Tibial artery (tissue), 4 donors: ENCODE results near the gene ALDH3B1.

Experiments
- DNase-seq, 2 donors: peaks; one replicate each; pipeline ENCODE4 v3.0.0-alpha.2; 2019
- H3K27ac ChIP-seq, 2 donors: fragments of 200-600 bp; sonication (generic) in 1 of 2; 1 replicate in 1 of 2; 2 replicates in 1 of 2; pipeline ENCODE4 v1.5.1; 2018 to 2019; ENCODE audit warnings: mild to moderate bottlenecking in 1 of 2
- H3K27me3 ChIP-seq, 2 donors: fragments of 200-600 bp; sonication (generic) in 1 of 2; one replicate each; pipeline versions ENCODE4 v1.5.1 to v1.6.0; 2016 to 2019
- H3K36me3 ChIP-seq, 3 donors: fragments of 200-600 bp; sonication (generic) in 2 of 3; one replicate each; pipeline ENCODE4 v1.5.1; 2016 to 2019; ENCODE audit warnings: mild to moderate bottlenecking in 2 of 3
- H3K4me1 ChIP-seq, 4 donors: fragments of 200-600 bp; sonication (generic) in 2 of 4; 1 replicate in 3 of 4; 2 replicates in 1 of 4; pipeline ENCODE4 v1.5.1; 2016 to 2019
- H3K4me3 ChIP-seq, 2 donors: fragments of 200-600 bp; sonication (generic) in 1 of 2; 1 replicate in 1 of 2; 2 replicates in 1 of 2; pipeline ENCODE4 v1.5.1; 2018 to 2019; ENCODE audit warnings: mild to moderate bottlenecking in 2 of 2
- H3K9me3 ChIP-seq, 3 donors: fragments of 200-600 bp; sonication (generic) in 1 of 3; one replicate each; pipeline ENCODE4 v1.5.1; 2016 to 2019
- CTCF ChIP-seq, 2 experiments: fragments of 200-600 bp in 1 of 2; fragments of 450-650 bp in 1 of 2; IDR thresholded peaks; one replicate each; pipeline ENCODE4 v1.5.1; 2017 to 2019; ENCODE audit warnings: antibody characterized with exemption in 2 of 2, mild to moderate bottlenecking in 1 of 2, moderate library complexity in 1 of 2
- intact Hi-C: fragments of 100-400 bp; cut with DNase I; formaldehyde crosslinking; loops from one replicate; pipeline ENCODE4 v1.15.0; 2023; ENCODE audit warnings: low total_unique reads

The ALDH3B1 gene

GRCh38 chr11:68071281-68072048, 61.3 kb downstream of the ALDH3B1 start:
- Histone ChIP-seq H3K4me3 (no peak overlapping the region), H3K27ac (no peak overlapping the region), H3K36me3 (peaks cover 17 to 77% (median 55%) of the 10 kb centered on the region in 3 donors), H3K9me3 (no peaks in the 10 kb centered on the region), H3K4me1 (no peaks in the 10 kb centered on the region), H3K27me3 (no peaks in the 10 kb centered on the region)
- no peak for DNase-seq
- TF ChIP-seq CTCF (IDR thresholded peaks at IDR 0.05) = no peak
- intact Hi-C loops = no loop called here

DNA sequence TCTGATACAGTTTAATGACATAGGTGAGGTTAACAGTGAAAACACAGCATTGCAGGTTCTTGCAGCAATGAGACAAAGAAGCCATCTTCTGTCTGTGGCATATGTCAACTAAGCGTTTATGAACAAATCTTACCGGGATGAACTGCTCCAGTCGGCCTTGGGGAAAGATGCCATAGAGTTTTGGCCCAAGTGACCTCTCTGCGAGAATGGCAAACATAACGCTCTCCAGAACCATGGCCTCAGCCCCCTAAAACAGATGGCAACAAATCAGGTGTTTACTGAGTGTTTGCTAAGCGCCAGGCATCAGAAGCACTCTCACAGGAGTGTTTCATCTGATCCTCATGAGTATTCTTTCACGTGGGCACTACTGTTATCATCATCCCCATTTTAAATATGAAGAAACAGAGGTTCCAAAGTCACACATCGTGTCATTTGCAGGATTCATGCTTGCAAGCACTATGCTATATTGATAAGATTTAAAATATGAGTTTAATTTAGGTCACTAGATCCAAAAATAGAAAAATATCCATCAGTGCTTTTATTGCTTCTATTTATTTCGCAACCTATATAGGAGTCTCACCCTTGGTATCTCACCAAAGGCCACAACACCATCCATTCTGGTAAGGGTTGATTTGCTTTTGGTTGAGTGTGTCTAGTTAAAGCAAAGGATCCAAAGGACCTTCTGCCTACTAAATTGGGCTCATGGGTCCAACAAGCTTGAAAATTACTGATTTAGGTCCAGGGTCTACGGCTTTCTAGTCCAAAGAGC, 64.6 kb downstream of the ALDH3B1 start:
- Histone ChIP-seq H3K27me3 (no peaks in the 10 kb centered on the region), H3K27ac (no peak overlapping the region), H3K36me3 (peaks cover 13 to 44% (median 28%) of the 10 kb centered on the region in 3 donors), H3K4me3 (no peak overlapping the region), H3K4me1 (no peaks in the 10 kb centered on the region), H3K9me3 (no peaks in the 10 kb centered on the region)
- no peak for DNase-seq
- intact Hi-C loops = no loop called here
- no peak for TF ChIP-seq CTCF (IDR thresholded peaks at IDR 0.05)

- peaks cover 4 to 35% (median 17%) of the 10 kb centered on the region in 3 donors for H3K36me3 ChIP-seq
- intact Hi-C loops = no loop called here
- no peak overlapping the region for H3K27ac ChIP-seq
- no peaks in the 10 kb centered on the region for H3K9me3 ChIP-seq
- no peaks in the 10 kb centered on the region for H3K27me3 ChIP-seq
- no peak overlapping the region for H3K4me3 ChIP-seq
- DNase-seq = no peak
- no peaks in the 10 kb centered on the region for H3K4me1 ChIP-seq
- TF ChIP-seq CTCF (IDR thresholded peaks at IDR 0.05) = no peak
These were observed 66.4 kb downstream of the ALDH3B1 start for GRCh38 chr11:68076371-68077042.

- TF ChIP-seq CTCF (IDR thresholded peaks at IDR 0.05) = no peak
- intact Hi-C loops = no loop called here
- peaks cover 0 to 23% (median 11%) of the 10 kb centered on the region in 3 donors for H3K36me3 ChIP-seq
- no peaks in the 10 kb centered on the region for H3K9me3 ChIP-seq
- H3K4me3 ChIP-seq = no peak overlapping the region
- H3K4me1 ChIP-seq = no peaks in the 10 kb centered on the region
- DNase-seq = no peak
- H3K27me3 ChIP-seq = no peaks in the 10 kb centered on the region
- H3K27ac ChIP-seq = no peak overlapping the region
These were observed 67.8 kb downstream of the ALDH3B1 start for GRCh38 chr11:68077617-68078582.
